Aorta (tissue), 5 donors: Measurements from ENCODE around the gene TIAL1. TPM values are rescaled to one million over a fixed set of nuclear protein-coding genes. Genes with fewer than 3 reads are reported as not detected.
"Not testable (repeated sequence)": the region's sequence is repeated elsewhere in the genome, so short reads cannot be mapped to it uniquely, and the experiment has no call there.

ENCODE experiments used
- ATAC-seq: fragments of 200-7000 bp; cut with Tn5 transposase; one replicate; pipeline ENCODE4 v1.9.1; 2022; ENCODE audit warnings: moderate library complexity; ENCODE audit not compliant: low FRiP score
- DNase-seq, 2 donors: peaks; one replicate each; pipeline ENCODE4 v3.0.0-alpha.2; 2020
- H3K27ac ChIP-seq, 2 donors: one replicate each; pipeline ENCODE4 v1.5.1; 2013; ENCODE audit warnings: low read length in 2 of 2, mild to moderate bottlenecking in 2 of 2, moderate library complexity in 2 of 2, control low read depth in 1 of 2, inconsistent platforms in 1 of 2, low read depth in 1 of 2
- H3K27me3 ChIP-seq, 2 donors: one replicate each; pipeline ENCODE4 v1.6.1; 2013; ENCODE audit warnings: control low read depth in 1 of 2, low read length in 1 of 2, mild to moderate bottlenecking in 1 of 2, moderate library complexity in 1 of 2; ENCODE audit not compliant: insufficient read depth in 2 of 2, control insufficient read depth in 1 of 2
- H3K36me3 ChIP-seq, 2 donors: one replicate each; pipeline ENCODE4 v1.6.1; 2013; ENCODE audit warnings: control low read depth in 1 of 2, low read length in 1 of 2, mild to moderate bottlenecking in 1 of 2; ENCODE audit not compliant: insufficient read depth in 2 of 2, control insufficient read depth in 1 of 2
- H3K4me1 ChIP-seq, 2 donors: one replicate each; pipeline ENCODE4 v1.6.1; 2013; ENCODE audit warnings: low read length in 2 of 2, control low read depth in 1 of 2, mild to moderate bottlenecking in 1 of 2, moderate library complexity in 1 of 2; ENCODE audit not compliant: insufficient read depth in 2 of 2, control insufficient read depth in 1 of 2
- H3K4me3 ChIP-seq, 2 donors: one replicate each; pipeline ENCODE4 v1.5.1; 2013; ENCODE audit warnings: low read length in 2 of 2, control low read depth in 1 of 2, mild to moderate bottlenecking in 1 of 2
- H3K9me3 ChIP-seq: one replicate; pipeline ENCODE4 v1.6.1; 2013; ENCODE audit warnings: mild to moderate bottlenecking, low read length; ENCODE audit not compliant: control insufficient read depth
- WGBS, 2 donors: extraction: QIAGEN DNeasy Blood & Tissue Kit; methylation state at CpG; one replicate each; pipeline ENCODE4 v1.1.7; 2013; 5-methylcytosine and 5-hydroxymethylcytosine counted together
- intact Hi-C, 2 donors: fragments of 100-400 bp; cut with DNase I; formaldehyde crosslinking; loops; one replicate each; pipeline versions ENCODE4 v1.14.2 to v1.15.0; 2022
- polyA plus RNA-seq, 2 donors: library from polyadenylated mRNA; stranded (reverse); fragments of 200-250 nt; gene quantifications; one replicate each; pipeline ENCODE4 v1.2.3, GENCODE V29; 2013
- total RNA-seq, 2 donors: library from RNA; stranded (reverse); fragmentation: NEBNext Ultra II Directional; extraction: Animal tissue kit (Norgen Biotek cat#: 25700); gene quantifications; one replicate each; pipeline ENCODE4 v1.2.1, GENCODE V29; 2021
- donor health status: healthy with polysubstance abuse.
- donor health status: Bipolar disorder and iron deficiency.
- donor health status: DM: no; HTN: no; CAD: no.
- donor health status: DM: no; HTN: no; CAD: no.
- donor health status: DM: yes; HTN: yes; CAD: no.

Gene TIAL1
- total and polyA plus RNA-seq, 4 donors = 29.2 to 123 (median 83.0) TPM

DNA sequence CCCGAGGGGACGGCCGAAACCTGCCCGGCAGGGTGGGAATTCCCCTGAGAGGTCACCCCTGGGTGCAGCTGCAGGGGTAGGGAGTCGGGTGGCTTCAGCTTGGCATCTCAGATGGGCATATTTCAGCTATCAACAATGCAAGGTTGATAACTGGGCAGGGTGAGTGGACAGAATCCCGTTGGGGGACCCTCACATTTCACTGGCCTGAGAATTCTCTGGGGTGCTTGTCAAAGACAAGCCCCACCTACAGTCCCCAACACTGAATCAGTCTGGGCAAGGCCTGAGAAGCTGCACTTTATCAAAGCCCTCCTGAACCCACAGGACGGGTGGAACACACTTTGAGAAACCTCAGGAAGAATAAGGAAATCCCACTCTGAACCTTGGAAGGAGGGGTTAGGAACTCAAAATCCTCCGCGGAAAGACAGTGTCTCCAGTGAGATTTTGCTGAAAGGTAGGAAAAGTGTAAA, 57.4 kb downstream of the TIAL1 start:
- ATAC-seq = no peak
- H3K4me1 ChIP-seq = peaks cover 0 to 3% of the 10 kb centered on the region in 2 donors
- H3K4me3 ChIP-seq = no peak overlapping the region
- 77 to 78% methylated on average over 9 of the region's 9 CpGs for WGBS, 2 donors
- no peaks in the 10 kb centered on the region for H3K9me3 ChIP-seq
- no peak overlapping the region for H3K27ac ChIP-seq
- no peak for DNase-seq
- H3K27me3 ChIP-seq = no peaks in the 10 kb centered on the region
- intact Hi-C loops = no loop called here
- H3K36me3 ChIP-seq = no peaks in the 10 kb centered on the region

GRCh38 chr10:119538632-119539358, 58.0 kb downstream of the TIAL1 start:
- no peak for DNase-seq
- Histone ChIP-seq H3K4me3 (no peak overlapping the region), H3K27me3 (no peaks in the 10 kb centered on the region), H3K27ac (no peak overlapping the region), H3K36me3 (no peaks in the 10 kb centered on the region), H3K9me3 (no peaks in the 10 kb centered on the region), H3K4me1 (peaks cover 0 to 1% of the 10 kb centered on the region in 2 donors)
- whole genome bisulfite sequencing, 2 donors = 69 to 70% methylated on average over 9 of the region's 9 CpGs
- intact Hi-C loops = no loop called here
- ATAC-seq = no peak

DNA sequence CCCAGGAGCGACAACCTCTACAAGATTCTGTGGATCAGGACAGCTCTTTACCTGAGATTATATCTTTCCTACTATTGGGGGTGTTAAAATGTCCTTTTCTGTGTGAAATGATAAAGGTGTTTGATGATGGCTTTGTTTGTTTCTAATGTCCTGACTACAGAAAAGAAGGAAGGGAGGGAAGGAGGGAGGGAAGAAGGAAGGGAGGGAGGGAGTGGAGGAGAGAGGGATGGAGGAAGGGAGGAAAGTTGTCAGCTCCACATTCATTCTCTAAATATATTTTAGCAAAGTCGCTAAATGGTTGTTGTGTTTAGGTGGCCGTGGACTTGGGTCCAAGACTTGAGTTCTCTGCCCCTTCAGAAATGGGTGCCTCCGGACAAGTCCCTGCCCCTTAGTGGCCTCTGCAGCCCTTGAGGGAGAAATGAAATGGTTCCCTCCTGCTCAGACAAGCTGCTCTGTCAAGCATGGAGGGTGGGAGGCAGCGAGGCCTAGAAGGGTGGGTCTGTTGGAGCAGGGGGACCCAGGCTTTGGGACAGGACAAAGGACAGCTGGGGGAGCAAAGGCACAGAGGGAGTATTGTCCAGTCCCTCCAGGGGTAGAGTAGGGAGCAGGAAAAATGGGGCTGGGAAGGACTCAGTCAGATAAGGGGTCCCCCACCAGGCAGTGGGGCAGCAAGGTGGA, 58.7 kb downstream of the TIAL1 start:
- Histone ChIP-seq H3K27me3 (no peaks in the 10 kb centered on the region), H3K27ac (no peak overlapping the region), H3K9me3 (no peaks in the 10 kb centered on the region), H3K36me3 (no peaks in the 10 kb centered on the region), H3K4me1 (no peaks in the 10 kb centered on the region), H3K4me3 (no peak overlapping the region)
- WGBS, 2 donors = 73 to 77% methylated on average over 5 of the region's 5 CpGs
- DNase-seq = no peak
- ATAC-seq = no peak
- intact Hi-C loops = no loop called here

GRCh38 chr10:119536508-119537025, 60.2 kb downstream of the TIAL1 start:
- no peaks in the 10 kb centered on the region for H3K4me1 ChIP-seq
- no peaks in the 10 kb centered on the region for H3K36me3 ChIP-seq
- no peak for DNase-seq
- 87 to 89% methylated on average over 9 of the region's 9 CpGs for WGBS, 2 donors
- no peaks in the 10 kb centered on the region for H3K9me3 ChIP-seq
- no peak overlapping the region for H3K27ac ChIP-seq
- intact Hi-C loops = no loop called here
- H3K27me3 ChIP-seq = no peaks in the 10 kb centered on the region
- no peak for ATAC-seq
- no peak overlapping the region for H3K4me3 ChIP-seq

- H3K4me3 ChIP-seq = no peak overlapping the region
- 82 to 87% methylated on average over 11 of the region's 11 CpGs for WGBS, 2 donors
- no peak overlapping the region for H3K27ac ChIP-seq
- ATAC-seq = no peak
- H3K27me3 ChIP-seq = no peaks in the 10 kb centered on the region
- peak in 1 of 2 donors; percentile 56 for DNase-seq
- no peaks in the 10 kb centered on the region for H3K9me3 ChIP-seq
- intact Hi-C loops = no loop called here
- H3K36me3 ChIP-seq = no peaks in the 10 kb centered on the region
- peaks cover 0 to 2% of the 10 kb centered on the region in 2 donors for H3K4me1 ChIP-seq
These were observed 60.8 kb downstream of the TIAL1 start for GRCh38 chr10:119535837-119536507.

- H3K4me1 ChIP-seq = peaks cover 0 to 3% of the 10 kb centered on the region in 2 donors
These were observed 61.5 kb downstream of the TIAL1 start for GRCh38 chr10:119535305-119535704.

DNA sequence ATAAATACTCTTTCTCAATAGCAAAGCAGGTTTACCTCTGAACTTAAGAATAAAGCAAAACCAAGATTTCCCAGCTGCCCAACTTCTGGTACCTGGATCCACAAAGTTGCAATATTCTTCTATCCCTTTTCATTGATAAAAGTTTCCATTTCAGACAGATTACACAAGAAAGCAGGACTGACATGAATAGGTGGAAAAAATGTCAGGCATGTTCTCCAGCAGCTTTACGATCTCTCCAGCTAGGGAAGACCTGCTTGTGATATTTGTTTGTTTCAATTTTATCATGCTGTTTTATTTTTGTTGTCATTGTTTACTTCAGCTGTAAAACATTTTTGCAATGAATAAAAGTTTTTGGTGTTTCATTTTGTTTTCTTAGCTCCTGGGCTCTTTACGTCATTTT, 63.3 kb downstream of the TIAL1 start:
- H3K9me3 ChIP-seq = no peaks in the 10 kb centered on the region
- intact Hi-C loops = no loop called here
- 95 to 96% methylated on average over 2 of the region's 2 CpGs for WGBS, 2 donors
- no peak overlapping the region for H3K4me3 ChIP-seq
- no peak overlapping the region for H3K27ac ChIP-seq
- ATAC-seq = no peak
- H3K36me3 ChIP-seq = no peaks in the 10 kb centered on the region
- H3K27me3 ChIP-seq = no peaks in the 10 kb centered on the region
- no peak for DNase-seq
- peaks cover 0 to 3% of the 10 kb centered on the region in 2 donors for H3K4me1 ChIP-seq

More at GRCh38 chr10:119535305-119535704, 61.5 kb downstream of the TIAL1 start:
- DNase-seq (no peak), ATAC-seq (no peak)
- WGBS, 2 donors = 79 to 82% methylated on average over 3 of the region's 3 CpGs
- no peaks in the 10 kb centered on the region for H3K27me3 ChIP-seq
- no peak overlapping the region for H3K27ac ChIP-seq
- H3K9me3 ChIP-seq = no peaks in the 10 kb centered on the region
- no peak overlapping the region for H3K4me3 ChIP-seq
- intact Hi-C loops = no loop called here
- H3K36me3 ChIP-seq = no peaks in the 10 kb centered on the region

- DNase-seq = peak in 1 of 2 donors; percentile 1
- H3K27me3 ChIP-seq, H3K9me3 ChIP-seq, ATAC-seq, H3K4me3 ChIP-seq, intact Hi-C loops, H3K27ac ChIP-seq, H3K4me1 ChIP-seq, H3K36me3 ChIP-seq: not testable (repeated sequence)
- WGBS, 2 donors = 88 to 93% methylated on average over 8 of the region's 8 CpGs
These were observed 64.0 kb downstream of the TIAL1 start for GRCh38 chr10:119532791-119533190.
